Measurements from ENCODE around the gene OR2D2.

DNA sequence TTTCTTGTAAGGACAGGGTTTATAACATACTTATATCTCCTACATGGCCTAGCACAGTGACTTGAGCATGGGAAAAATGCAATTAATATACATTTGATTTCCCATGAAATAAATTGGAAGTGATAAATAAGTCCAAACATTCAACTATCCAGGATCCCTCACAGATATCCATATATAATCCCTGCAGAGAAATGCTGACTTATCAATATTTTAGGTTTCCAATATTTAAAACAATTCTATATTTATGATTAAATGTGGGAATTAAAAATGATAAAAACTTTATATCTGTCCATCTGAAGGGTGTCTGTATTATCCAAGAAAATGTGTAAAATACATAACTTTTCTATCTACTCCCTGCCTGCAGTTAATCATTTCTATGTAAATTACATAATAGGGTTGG is 9.5 kb downstream of the OR2D2 start:
- TF ChIP-seq, protein P1, sequence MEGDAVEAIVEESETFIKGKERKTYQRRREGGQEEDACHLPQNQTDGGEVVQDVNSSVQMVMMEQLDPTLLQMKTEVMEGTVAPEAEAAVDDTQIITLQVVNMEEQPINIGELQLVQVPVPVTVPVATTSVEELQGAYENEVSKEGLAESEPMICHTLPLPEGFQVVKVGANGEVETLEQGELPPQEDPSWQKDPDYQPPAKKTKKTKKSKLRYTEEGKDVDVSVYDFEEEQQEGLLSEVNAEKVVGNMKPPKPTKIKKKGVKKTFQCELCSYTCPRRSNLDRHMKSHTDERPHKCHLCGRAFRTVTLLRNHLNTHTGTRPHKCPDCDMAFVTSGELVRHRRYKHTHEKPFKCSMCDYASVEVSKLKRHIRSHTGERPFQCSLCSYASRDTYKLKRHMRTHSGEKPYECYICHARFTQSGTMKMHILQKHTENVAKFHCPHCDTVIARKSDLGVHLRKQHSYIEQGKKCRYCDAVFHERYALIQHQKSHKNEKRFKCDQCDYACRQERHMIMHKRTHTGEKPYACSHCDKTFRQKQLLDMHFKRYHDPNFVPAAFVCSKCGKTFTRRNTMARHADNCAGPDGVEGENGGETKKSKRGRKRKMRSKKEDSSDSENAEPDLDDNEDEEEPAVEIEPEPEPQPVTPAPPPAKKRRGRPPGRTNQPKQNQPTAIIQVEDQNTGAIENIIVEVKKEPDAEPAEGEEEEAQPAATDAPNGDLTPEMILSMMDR (IDR thresholded peaks at IDR 0.05), result no peak
- TF ChIP-seq POLR2A (IDR thresholded peaks at IDR 0.05), result no peak

All from tibial nerve (tissue), 3 donors.